Astrocyte (in vitro differentiated cells and primary cell): Measurements from ENCODE around the gene ELP2. TPM values are rescaled to one million over a fixed set of nuclear protein-coding genes. Genes with fewer than 3 reads are reported as not detected.

ENCODE experiments used
- DNase-seq: peaks from one replicate; pipeline ENCODE4 v3.0.0-alpha.2; 2010; ENCODE audit warnings: low read depth
- FAIRE-seq: peaks from 2 replicates; lab custom pipeline; 2011; peaks lifted over from hg19 to GRCh38; lab: Jason Lieb, UNC
- H2AFZ ChIP-seq: 2 replicates; pipeline ENCODE4 v1.6.0; 2012; ENCODE audit warnings: low read depth, low read length, inconsistent platforms
- H3K27ac ChIP-seq: 2 replicates; pipeline ENCODE4 v1.5.1; 2011; ENCODE audit warnings: low read depth, low read length, inconsistent platforms
- H3K27me3 ChIP-seq: 2 replicates; pipeline ENCODE4 v1.6.0; 2011; ENCODE audit warnings: low read length, inconsistent platforms; ENCODE audit not compliant: insufficient read depth
- H3K36me3 ChIP-seq: 2 replicates; pipeline ENCODE4 v1.5.1; 2011; ENCODE audit warnings: low read length, inconsistent platforms; ENCODE audit not compliant: insufficient read depth
- H3K4me1 ChIP-seq: 2 replicates; pipeline ENCODE4 v1.5.1; 2011; ENCODE audit warnings: low read length, inconsistent platforms; ENCODE audit not compliant: insufficient read depth
- H3K4me2 ChIP-seq: 2 replicates; pipeline ENCODE4 v1.6.0; 2012; ENCODE audit warnings: low read length, inconsistent platforms
- H3K4me3 ChIP-seq: 2 replicates; pipeline ENCODE4 v1.5.1; 2011; ENCODE audit warnings: low read depth, mild to moderate bottlenecking, low read length, inconsistent platforms; ENCODE audit not compliant: insufficient read depth
- H3K79me2 ChIP-seq: 2 replicates; pipeline ENCODE4 v1.6.0; 2012; ENCODE audit warnings: mild to moderate bottlenecking, low read length, inconsistent platforms; ENCODE audit not compliant: insufficient read depth
- H3K9ac ChIP-seq: 2 replicates; pipeline ENCODE4 v1.6.0; 2012; ENCODE audit warnings: mild to moderate bottlenecking, low read length, inconsistent platforms
- H3K9me3 ChIP-seq: 2 replicates; pipeline ENCODE4 v1.5.1; 2012; ENCODE audit warnings: low read depth, mild to moderate bottlenecking, low read length, inconsistent platforms; ENCODE audit not compliant: insufficient read depth
- H4K20me1 ChIP-seq: 2 replicates; pipeline ENCODE4 v1.6.0; 2012; ENCODE audit warnings: low read length, inconsistent platforms; ENCODE audit not compliant: insufficient read depth
- H3K27ac Mint-ChIP-seq: one replicate; pipeline ENCODE4 v1.8.0; 2021; ENCODE audit warnings: mild to moderate bottlenecking, mixed read lengths; ENCODE audit not compliant: unreplicated experiment
- H3K27me3 Mint-ChIP-seq: one replicate; pipeline ENCODE4 v1.8.0; 2021; ENCODE audit warnings: low read depth, mixed read lengths; ENCODE audit not compliant: unreplicated experiment
- H3K36me3 Mint-ChIP-seq: one replicate; pipeline ENCODE4 v1.8.0; 2021; ENCODE audit warnings: low read depth, mixed read lengths; ENCODE audit not compliant: unreplicated experiment
- H3K4me1 Mint-ChIP-seq: one replicate; pipeline ENCODE4 v1.8.0; 2021; ENCODE audit warnings: low read depth, mixed read lengths; ENCODE audit not compliant: unreplicated experiment
- H3K4me3 Mint-ChIP-seq: one replicate; pipeline ENCODE4 v1.8.0; 2021; ENCODE audit warnings: mild to moderate bottlenecking, moderate library complexity, mixed read lengths; ENCODE audit not compliant: unreplicated experiment
- H3K9me3 Mint-ChIP-seq: one replicate; pipeline ENCODE4 v1.8.0; 2021; ENCODE audit warnings: mild to moderate bottlenecking, mixed read lengths; ENCODE audit not compliant: unreplicated experiment
- CTCF ChIP-seq: IDR thresholded peaks from 2 replicates; pipeline ENCODE4 v1.5.1; 2011; ENCODE audit warnings: low read depth, mild to moderate bottlenecking, inconsistent platforms, low read length, moderate library complexity; ENCODE audit not compliant: insufficient read depth
- EZH2 ChIP-seq: IDR thresholded peaks from 2 replicates; pipeline ENCODE4 v1.6.1; 2012; ENCODE audit warnings: mild to moderate bottlenecking, low read length, inconsistent platforms; ENCODE audit not compliant: insufficient read depth
- total RNA-seq: library from RNA; stranded (reverse); gene quantifications from 2 replicates; pipeline ENCODE4 v1.2.1, GENCODE V29; 2021

ELP2 gene
- total RNA-seq, 1 donor from 2014 or later: 99.8 TPM

GRCh38 chr18:36143391-36143790 lies 13.7 kb downstream of the ELP2 start:
- Histone ChIP-seq H3K4me2 (no peak overlapping the region), H3K4me1 (no peaks in the 10 kb centered on the region), H3K36me3 (peaks cover 61% of the 10 kb centered on the region), H3K9ac (no peak overlapping the region), H3K79me2 (no peaks in the 10 kb centered on the region), H3K4me3 (no peak overlapping the region), H4K20me1 (no peaks in the 10 kb centered on the region), H3K9me3 (no peaks in the 10 kb centered on the region), H3K27me3 (no peaks in the 10 kb centered on the region), H3K27ac (no peak overlapping the region), H2AFZ (no peak overlapping the region)
- DNase-seq: no peak
- no peak for FAIRE-seq
- Mint-ChIP-seq H3K27me3 (no peaks in the 10 kb centered on the region), H3K4me3 (no peak overlapping the region), H3K27ac (no peak overlapping the region), H3K4me1 (no peaks in the 10 kb centered on the region), H3K36me3 (peaks cover 10% of the 10 kb centered on the region), H3K9me3 (no peaks in the 10 kb centered on the region)
- TF ChIP-seq CTCF (no peak), EZH2 (no peak)

- H3K27me3 Mint-ChIP-seq: no peaks in the 10 kb centered on the region
- H4K20me1 ChIP-seq: no peaks in the 10 kb centered on the region
- H3K9ac ChIP-seq: no peak overlapping the region
- FAIRE-seq: no peak
- H3K79me2 ChIP-seq: no peaks in the 10 kb centered on the region
- no peak for DNase-seq
- no peak overlapping the region for H3K27ac ChIP-seq
- H3K4me1 Mint-ChIP-seq: peaks cover 33% of the 10 kb centered on the region
- H3K36me3 ChIP-seq: peaks cover 45% of the 10 kb centered on the region
- no peak overlapping the region for H3K4me3 ChIP-seq
- no peaks in the 10 kb centered on the region for H3K9me3 Mint-ChIP-seq
- no peak overlapping the region for H2AFZ ChIP-seq
- no peaks in the 10 kb centered on the region for H3K27me3 ChIP-seq
- TF ChIP-seq EZH2: no peak
- no peak for TF ChIP-seq CTCF
- H3K4me2 ChIP-seq: no peak overlapping the region
- H3K4me3 Mint-ChIP-seq: no peak overlapping the region
- H3K36me3 Mint-ChIP-seq: peaks cover 11% of the 10 kb centered on the region
- peaks cover 19% of the 10 kb centered on the region for H3K4me1 ChIP-seq
- no peak overlapping the region for H3K27ac Mint-ChIP-seq
- H3K9me3 ChIP-seq: no peaks in the 10 kb centered on the region
Measured at GRCh38 chr18:36149514-36150289, 20.0 kb downstream of the ELP2 start.

- peaks cover 10% of the 10 kb centered on the region for H3K36me3 Mint-ChIP-seq
- Histone ChIP-seq H3K4me3 (peak overlapping the region; percentile 30), H2AFZ (no peak overlapping the region), H3K27ac (peak overlapping the region; percentile 98), H3K79me2 (no peaks in the 10 kb centered on the region), H3K9ac (peak overlapping the region; percentile 44), H3K4me2 (peak overlapping the region; percentile 77), H3K4me1 (peaks cover 31% of the 10 kb centered on the region), H3K27me3 (no peaks in the 10 kb centered on the region), H4K20me1 (no peaks in the 10 kb centered on the region), H3K36me3 (peaks cover 42% of the 10 kb centered on the region), H3K9me3 (no peaks in the 10 kb centered on the region)
- H3K9me3 Mint-ChIP-seq: no peaks in the 10 kb centered on the region
- TF ChIP-seq EZH2 (no peak), CTCF (no peak)
- H3K4me1 Mint-ChIP-seq: peaks cover 42% of the 10 kb centered on the region
- peak; percentile 59 for DNase-seq
- H3K4me3 Mint-ChIP-seq: peak overlapping the region; percentile 2
- no peak for FAIRE-seq
- H3K27me3 Mint-ChIP-seq: no peaks in the 10 kb centered on the region
- H3K27ac Mint-ChIP-seq: peak overlapping the region; percentile 97
Measured at GRCh38 chr18:36152781-36153180, 23.1 kb downstream of the ELP2 start.
